Stimulated activated CD4-positive, alpha-beta T cell treated with anti-CD3 and anti-CD28 coated beads, Interleukin-2, amount 100 ng/mL, for 24 hours (primary cell): ENCODE measurements around the gene HSPBP1.

Experiments
- DNase-seq, 2 donors: peaks; one replicate each; pipeline ENCODE4 v3.0.0-alpha.2; 2020

HSPBP1 gene

GRCh38 chr19:55252760-55253663, 26.9 kb downstream of the HSPBP1 start:
- no peak for DNase-seq

- peak; percentile 46 to 51 for DNase-seq
Observed at GRCh38 chr19:55251341-55252081, 28.4 kb downstream of the HSPBP1 start.

GRCh38 chr19:55250262-55251036, 29.5 kb downstream of the HSPBP1 start:
- DNase-seq, result no peak

- no peak for DNase-seq
Observed at GRCh38 chr19:55249841-55250240, 30.1 kb downstream of the HSPBP1 start.

GRCh38 chr19:55248704-55249103, 31.2 kb downstream of the HSPBP1 start:
- no peak for DNase-seq

GRCh38 chr19:55248166-55248675, 31.7 kb downstream of the HSPBP1 start:
- DNase-seq, result no peak

GRCh38 chr19:55247621-55248099, 32.2 kb downstream of the HSPBP1 start:
- no peak for DNase-seq

- DNase-seq, result no peak
Observed at GRCh38 chr19:55246462-55247451, 33.2 kb downstream of the HSPBP1 start.

- DNase-seq, result no peak
Observed at GRCh38 chr19:55245236-55245904, 34.5 kb downstream of the HSPBP1 start.

GRCh38 chr19:55244004-55244680, 35.8 kb downstream of the HSPBP1 start:
- DNase-seq, result no peak

- DNase-seq, result no peak
Observed at GRCh38 chr19:55242517-55242916, 37.4 kb downstream of the HSPBP1 start.

- no peak for DNase-seq
Observed at GRCh38 chr19:55241935-55242464, 37.9 kb downstream of the HSPBP1 start.

- no peak for DNase-seq
Observed at GRCh38 chr19:55241143-55241934, 38.6 kb downstream of the HSPBP1 start.

GRCh38 chr19:55240713-55241020, 39.2 kb downstream of the HSPBP1 start:
- DNase-seq, result no peak

- no peak for DNase-seq
Observed at GRCh38 chr19:55239004-55239403, 40.9 kb downstream of the HSPBP1 start.

GRCh38 chr19:55238030-55238429, 41.9 kb downstream of the HSPBP1 start:
- DNase-seq, result no peak

GRCh38 chr19:55232986-55233385, 46.9 kb downstream of the HSPBP1 start:
- DNase-seq, result no peak

GRCh38 chr19:55232286-55232602, 47.7 kb downstream of the HSPBP1 start:
- no peak for DNase-seq
